Stimulated activated CD8-positive, alpha-beta memory T cell treated with anti-CD3 and anti-CD28 coated beads, Interleukin-15, amount 100 ng/mL, for 1 hour (primary cell): ENCODE data around the gene DCLK1.

Experiments used
- DNase-seq: peaks from one replicate; pipeline ENCODE4 v3.0.0-alpha.2; 2020; ENCODE audit warnings: low read depth

Gene DCLK1

GRCh38 chr13:35785576-35786303, 345.4 kb downstream of the DCLK1 start:
- no peak for DNase-seq

DNA sequence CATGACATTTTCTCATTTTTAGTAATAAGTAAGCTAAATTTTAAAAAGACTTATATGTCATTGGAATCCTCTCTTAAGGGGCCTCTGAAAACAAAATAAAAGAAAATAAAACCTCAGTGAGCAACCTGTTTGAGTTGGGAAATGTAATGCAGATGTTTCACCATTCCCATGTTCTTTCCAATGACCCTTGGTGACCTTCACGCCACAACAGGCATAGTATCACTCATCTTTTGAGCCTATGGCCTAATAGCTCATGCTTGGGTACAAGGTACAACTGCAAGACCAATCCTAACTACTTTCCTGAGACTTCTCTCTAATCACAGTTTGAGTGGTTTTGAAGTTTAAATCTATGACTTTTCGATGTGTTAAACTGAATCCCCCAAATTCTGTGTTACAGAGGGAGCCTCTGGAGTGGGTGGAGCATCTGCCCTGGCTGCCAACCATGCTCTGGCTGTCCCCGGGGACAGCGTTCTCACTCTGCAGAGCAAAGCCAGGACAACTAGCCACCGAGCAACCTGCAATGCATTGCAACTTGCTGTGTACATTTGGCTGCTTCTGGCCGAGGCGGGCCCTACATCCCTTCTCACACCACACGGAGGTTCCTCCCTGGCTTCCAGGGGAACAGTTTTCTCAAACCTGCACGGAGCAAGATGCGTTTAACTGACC, 346.8 kb downstream of the DCLK1 start:
- no peak for DNase-seq

- no peak for DNase-seq
These were observed 348.4 kb downstream of the DCLK1 start for GRCh38 chr13:35782793-35783192.

DNA sequence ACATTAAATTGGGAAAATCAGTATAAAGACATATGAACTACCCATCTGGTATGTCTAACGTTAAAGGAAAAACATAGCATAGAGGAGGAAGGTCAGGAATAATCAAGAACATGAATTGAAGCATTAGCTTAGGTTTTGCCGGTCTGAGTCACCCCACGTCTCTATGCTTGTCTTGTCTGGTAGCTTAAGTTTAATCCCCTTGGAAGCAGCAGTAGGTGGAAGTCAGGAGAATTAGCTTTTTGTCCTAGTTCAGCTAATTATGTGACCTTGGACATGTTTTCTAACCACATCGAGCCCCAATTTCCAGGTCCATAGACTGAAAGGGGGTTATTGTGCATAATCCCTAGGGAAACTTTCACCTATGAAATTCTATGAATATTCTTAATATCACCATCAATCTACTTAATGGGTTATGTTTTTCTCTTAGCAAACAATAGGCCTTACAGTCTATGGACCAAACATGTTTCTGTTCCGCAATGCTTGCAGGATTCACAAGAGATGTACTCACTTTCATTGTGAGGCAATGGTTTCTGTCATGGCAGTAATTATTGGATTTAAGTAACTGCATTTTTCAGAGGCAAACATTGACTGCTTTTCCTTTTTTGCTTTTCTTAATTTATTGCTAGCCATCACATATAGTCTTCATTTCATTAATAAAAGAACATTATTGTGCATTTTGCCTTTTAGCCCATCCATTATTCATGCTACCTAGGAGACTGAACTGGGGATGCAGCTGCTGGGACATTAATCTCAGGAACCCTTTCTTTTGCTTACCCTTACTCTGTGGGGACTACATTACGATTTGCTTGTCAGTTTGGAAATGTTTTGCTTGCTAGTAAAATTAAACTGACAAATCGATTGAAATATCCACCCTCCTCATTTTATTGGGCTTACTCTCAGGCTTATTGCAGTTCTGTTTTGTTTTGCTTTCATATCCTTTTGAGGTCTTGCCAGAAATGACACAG, 349.9 kb downstream of the DCLK1 start:
- DNase-seq = no peak

GRCh38 chr13:35780613-35781012, 350.6 kb downstream of the DCLK1 start:
- DNase-seq = no peak

- DNase-seq = no peak
These were observed 359.3 kb downstream of the DCLK1 start for GRCh38 chr13:35771898-35772297.

DNA sequence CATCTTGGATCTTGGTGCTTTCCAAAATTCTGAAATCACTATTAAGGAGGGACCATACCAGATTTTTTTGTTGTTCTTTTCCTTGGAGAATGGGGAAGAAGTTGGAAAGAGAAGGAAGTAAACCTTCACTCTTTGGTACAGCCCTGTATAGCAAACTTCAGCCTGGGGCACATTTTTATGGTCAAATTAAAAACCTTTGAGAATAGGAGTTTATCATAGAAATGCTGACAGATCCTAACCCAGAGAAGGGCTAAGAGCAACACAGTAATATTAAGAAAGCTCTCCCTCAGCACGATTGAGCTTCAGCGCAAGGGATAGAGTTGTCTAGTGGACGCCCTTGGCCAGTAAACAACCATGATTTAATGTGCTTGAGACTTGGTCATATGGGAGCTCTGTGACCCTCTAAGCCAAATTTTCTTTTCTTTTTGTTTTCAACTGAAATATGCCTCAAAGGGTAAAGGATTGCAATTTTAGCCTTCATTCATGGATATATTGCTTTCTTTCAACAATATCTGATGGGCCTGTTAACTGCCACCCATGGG, 360.4 kb downstream of the DCLK1 start:
- DNase-seq = no peak

DNA sequence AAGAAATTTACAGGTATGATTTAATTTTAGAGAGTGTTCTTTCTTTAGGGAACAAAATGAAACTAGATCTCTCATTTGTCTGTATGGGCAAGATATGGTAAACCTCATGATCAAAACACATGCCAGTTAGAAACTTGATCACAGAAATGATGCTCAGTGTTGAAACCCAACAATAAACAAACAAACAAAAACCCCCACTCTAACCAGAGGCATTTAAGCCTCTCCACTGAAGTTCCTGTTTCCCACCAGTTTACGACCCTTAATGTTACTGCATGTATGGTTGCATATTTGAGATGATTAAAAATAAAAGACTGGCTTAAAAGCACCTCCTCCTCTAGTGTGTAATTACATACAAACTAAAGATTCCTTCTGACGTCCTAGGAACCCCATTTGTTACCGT, 361.4 kb downstream of the DCLK1 start:
- no peak for DNase-seq

DNA sequence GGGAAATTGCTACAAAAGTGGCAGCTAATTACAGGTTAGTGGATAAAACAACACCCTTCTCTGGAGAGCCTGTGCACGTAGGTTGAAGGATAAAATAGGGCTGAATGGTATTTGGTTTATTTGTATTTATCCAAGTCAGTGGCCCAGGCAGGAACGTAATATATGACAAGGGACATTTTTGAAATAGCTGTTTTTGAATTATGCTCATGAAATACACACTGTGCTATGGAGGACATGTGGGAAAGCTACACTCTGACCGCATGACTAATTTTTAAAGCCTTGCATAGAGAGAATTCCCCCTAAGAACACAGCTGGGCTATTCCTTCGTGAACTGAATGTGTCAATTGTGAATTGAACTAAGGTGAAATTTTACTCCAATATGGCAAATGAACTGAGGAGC, 362.6 kb downstream of the DCLK1 start:
- no peak for DNase-seq

DNA sequence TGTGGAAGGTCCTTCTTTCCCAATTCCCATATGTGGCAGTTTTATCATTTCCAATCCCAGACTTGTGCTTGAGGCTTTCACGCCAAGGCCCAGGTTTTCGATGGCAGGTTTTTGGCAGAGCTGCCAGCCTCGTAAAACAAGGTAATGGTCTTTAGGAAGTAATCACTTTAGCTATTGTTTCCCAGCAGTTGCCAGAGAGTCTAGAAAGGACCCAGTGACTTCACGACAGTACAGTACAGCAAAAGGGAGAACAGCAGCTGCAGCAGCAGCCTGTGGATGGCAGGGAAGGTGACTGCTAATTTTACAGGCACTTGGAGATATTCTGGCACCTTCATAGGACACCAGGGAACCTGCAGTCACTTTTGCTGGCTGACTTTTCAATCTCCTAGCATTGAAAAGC, 363.1 kb downstream of the DCLK1 start:
- no peak for DNase-seq

DNA sequence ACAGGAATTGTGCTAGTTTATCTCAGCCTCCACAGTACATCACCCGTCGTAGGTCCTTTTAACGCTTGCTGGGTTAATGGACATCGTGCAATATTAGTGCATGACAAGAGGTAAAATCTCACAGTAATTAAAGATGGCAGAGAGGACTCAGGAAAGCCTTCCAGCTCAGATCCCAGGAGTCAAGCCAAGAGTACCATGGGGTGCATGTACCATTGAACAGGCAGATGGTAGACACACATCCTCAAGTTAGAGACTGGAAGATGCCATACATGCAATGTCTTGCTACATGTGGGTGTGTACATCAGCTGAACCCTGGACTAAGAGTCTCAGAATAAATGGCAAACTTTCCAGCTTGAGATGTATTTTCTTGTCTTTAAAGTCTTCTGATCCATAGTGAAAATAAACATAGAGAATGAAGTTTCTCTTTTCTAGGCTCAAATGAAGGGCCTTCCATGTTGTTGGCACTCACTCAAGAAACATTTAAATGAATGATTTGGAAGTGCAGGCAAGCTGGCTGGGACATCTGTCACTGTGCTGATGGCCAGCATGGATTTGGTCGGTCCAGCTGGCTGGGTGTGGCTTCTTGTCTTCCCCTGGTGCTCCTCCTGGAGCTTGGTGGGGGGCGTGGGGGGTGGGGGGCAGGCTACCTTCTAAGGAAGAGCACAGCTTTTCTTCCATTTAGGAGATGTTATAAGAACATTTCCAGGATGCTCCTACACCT, 363.8 kb downstream of the DCLK1 start:
- no peak for DNase-seq

GRCh38 chr13:35766663-35767062, 364.5 kb downstream of the DCLK1 start:
- DNase-seq = no peak

GRCh38 chr13:35765941-35766340, 365.2 kb downstream of the DCLK1 start:
- no peak for DNase-seq

DNA sequence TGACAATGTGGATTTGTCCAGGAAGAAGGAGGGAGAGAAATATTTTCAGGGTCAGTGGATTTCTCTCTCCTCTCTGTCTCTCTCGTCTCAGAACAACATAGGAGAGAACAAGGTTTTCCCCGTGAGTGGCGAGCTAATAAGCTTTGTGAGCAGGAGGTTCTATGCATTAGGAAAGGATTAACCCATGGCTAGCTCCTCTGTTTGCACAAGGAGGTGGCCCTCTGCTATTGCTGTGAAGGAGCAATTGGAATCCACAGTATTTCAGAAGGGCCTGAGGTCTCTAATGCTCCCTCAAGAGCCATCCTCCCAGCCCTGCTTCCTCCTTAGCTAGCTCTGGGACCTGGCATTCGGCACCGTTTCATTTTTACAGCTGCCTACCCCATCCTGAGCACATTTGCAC, 365.8 kb downstream of the DCLK1 start:
- no peak for DNase-seq

GRCh38 chr13:35764326-35765015, 366.7 kb downstream of the DCLK1 start:
- DNase-seq = no peak

DNA sequence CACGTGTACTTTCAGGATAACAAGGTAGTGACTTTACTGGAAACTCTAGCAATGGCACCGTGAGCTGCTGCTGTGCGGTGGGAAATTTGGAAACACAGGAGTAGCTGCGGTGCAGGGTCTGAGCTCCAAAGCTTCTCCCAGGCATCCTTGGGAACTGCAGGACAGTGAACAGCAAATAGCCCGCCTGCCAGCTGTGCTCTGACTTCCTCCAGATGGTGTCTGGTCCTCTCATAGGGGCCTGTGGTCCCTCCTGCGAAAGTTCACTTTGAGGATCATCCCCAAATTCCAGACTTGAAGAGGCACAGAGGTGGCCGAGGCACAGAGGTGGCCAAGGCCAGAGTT, 367.4 kb downstream of the DCLK1 start:
- no peak for DNase-seq

DNA sequence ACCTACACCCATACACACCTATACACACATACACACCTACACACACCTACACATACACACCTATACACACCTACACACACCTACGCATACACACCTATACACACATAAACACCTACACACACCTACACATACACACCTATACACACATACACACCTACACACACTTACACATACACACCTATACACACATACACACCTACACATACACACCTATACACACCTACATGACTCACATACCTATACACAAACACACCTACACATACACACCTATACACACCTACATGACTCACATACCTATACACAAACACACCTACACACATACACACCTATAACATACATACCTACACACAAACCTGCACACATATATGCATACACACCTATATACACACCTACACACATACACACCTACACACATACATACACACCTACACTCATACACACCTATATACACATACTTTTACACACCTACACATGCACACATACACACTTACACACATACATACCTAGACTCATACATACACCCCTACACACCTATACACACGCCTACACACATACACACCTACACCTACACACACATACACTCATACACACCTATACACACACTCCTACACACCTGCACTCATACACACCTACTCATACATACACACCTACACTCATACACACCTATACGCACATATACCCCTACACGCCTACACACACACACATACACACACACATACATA, 368.0 kb downstream of the DCLK1 start:
- DNase-seq = no peak

- DNase-seq = no peak
These were observed 369.5 kb downstream of the DCLK1 start for GRCh38 chr13:35761440-35762252.

- DNase-seq = no peak
These were observed 370.4 kb downstream of the DCLK1 start for GRCh38 chr13:35760735-35761281.
